Osteocyte (in vitro differentiated cells): ENCODE data around the gene RAC3. TPM values are rescaled to one million over a fixed set of nuclear protein-coding genes. Genes with fewer than 3 reads are reported as not detected.

Experiments used
- DNase-seq: peaks from one replicate; pipeline ENCODE4 v3.0.0; 2021; ENCODE audit warnings: mixed read lengths; ENCODE audit not compliant: unreplicated experiment; ENCODE audit errors: extremely low spot score
- H3K27ac Mint-ChIP-seq: one replicate; pipeline ENCODE4 v1.8.0; 2021; ENCODE audit warnings: mild to moderate bottlenecking, mixed read lengths; ENCODE audit not compliant: unreplicated experiment
- H3K27me3 Mint-ChIP-seq: one replicate; pipeline ENCODE4 v1.8.0; 2021; ENCODE audit warnings: mixed read lengths; ENCODE audit not compliant: unreplicated experiment
- H3K36me3 Mint-ChIP-seq: one replicate; pipeline ENCODE4 v1.8.0; 2021; ENCODE audit warnings: mixed read lengths; ENCODE audit not compliant: unreplicated experiment
- H3K4me1 Mint-ChIP-seq: one replicate; pipeline ENCODE4 v1.8.0; 2021; ENCODE audit warnings: mixed read lengths; ENCODE audit not compliant: unreplicated experiment
- H3K4me3 Mint-ChIP-seq: one replicate; pipeline ENCODE4 v1.8.0; 2021; ENCODE audit warnings: mild to moderate bottlenecking, moderate library complexity, mixed read lengths; ENCODE audit not compliant: unreplicated experiment
- H3K9me3 Mint-ChIP-seq: one replicate; pipeline ENCODE4 v1.8.0; 2021; ENCODE audit warnings: mixed read lengths; ENCODE audit not compliant: unreplicated experiment
- total RNA-seq: library from RNA; stranded (reverse); gene quantifications from 2 replicates; pipeline ENCODE4 v1.2.1, GENCODE V29; 2021
- TF ChIP-seq, protein P1 (sequence below): fragments of 200-600 bp; sonication (generic); IDR thresholded peaks from 2 replicates; pipeline ENCODE4 v1.5.0; 2021; ENCODE audit warnings: antibody characterized with exemption, mild to moderate bottlenecking, moderate library complexity

The RAC3 gene
- total RNA-seq, 1 donor from 2014 or later = 19.4 TPM

DNA sequence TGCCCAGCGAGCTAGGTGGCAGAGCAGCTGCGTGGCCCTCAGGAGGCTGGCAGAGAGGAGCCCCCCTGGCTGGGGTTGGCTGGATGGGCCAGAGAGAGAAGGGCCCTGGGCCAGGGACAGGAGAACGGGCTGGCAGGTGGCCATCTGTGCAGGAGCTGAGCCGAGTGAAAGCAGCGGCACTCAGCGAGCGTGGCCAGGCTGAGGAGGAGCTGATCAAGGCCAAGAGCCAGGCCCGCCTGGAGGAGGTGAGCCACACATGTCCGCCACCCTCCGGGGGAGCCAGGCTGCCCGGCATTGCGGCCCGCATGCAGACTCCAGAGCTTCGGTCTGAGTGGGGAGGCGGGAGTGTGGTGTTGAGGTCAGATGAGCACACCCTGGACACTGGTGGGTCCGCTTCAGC lies 2.1 kb upstream of the RAC3 start:
- TF ChIP-seq, protein P1, sequence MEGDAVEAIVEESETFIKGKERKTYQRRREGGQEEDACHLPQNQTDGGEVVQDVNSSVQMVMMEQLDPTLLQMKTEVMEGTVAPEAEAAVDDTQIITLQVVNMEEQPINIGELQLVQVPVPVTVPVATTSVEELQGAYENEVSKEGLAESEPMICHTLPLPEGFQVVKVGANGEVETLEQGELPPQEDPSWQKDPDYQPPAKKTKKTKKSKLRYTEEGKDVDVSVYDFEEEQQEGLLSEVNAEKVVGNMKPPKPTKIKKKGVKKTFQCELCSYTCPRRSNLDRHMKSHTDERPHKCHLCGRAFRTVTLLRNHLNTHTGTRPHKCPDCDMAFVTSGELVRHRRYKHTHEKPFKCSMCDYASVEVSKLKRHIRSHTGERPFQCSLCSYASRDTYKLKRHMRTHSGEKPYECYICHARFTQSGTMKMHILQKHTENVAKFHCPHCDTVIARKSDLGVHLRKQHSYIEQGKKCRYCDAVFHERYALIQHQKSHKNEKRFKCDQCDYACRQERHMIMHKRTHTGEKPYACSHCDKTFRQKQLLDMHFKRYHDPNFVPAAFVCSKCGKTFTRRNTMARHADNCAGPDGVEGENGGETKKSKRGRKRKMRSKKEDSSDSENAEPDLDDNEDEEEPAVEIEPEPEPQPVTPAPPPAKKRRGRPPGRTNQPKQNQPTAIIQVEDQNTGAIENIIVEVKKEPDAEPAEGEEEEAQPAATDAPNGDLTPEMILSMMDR = no peak
- Mint-ChIP-seq H3K4me3 (peak overlapping the region; percentile 55), H3K4me1 (peaks cover 15% of the 10 kb centered on the region), H3K36me3 (no peaks in the 10 kb centered on the region), H3K9me3 (no peaks in the 10 kb centered on the region), H3K27me3 (no peaks in the 10 kb centered on the region), H3K27ac (no peak overlapping the region)
- no peak for DNase-seq

DNA sequence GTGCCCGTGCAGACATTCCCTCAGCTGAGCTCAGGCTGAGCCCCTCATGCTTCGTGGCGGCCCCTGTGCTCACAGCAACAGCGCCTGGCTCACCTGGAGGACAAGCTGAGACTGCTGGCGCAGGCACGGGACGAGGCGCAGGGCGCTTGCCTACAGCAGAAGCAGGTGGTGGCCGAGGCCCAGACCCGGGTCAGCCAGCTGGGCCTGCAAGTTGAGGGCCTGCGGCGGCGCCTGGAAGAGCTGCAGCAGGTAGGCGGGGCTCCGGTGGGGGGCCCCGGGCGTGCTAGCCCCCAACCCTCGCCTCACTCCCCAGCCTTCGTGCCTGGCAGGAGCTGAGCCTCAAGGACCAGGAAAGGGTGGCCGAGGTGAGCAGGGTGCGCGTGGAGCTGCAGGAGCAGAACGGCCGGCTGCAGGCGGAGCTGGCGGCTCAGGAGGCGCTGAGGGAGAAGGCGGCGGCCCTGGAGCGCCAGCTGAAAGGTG lies 1.4 kb upstream of the RAC3 start:
- Mint-ChIP-seq H3K27ac (no peak overlapping the region), H3K4me3 (no peak overlapping the region), H3K9me3 (no peaks in the 10 kb centered on the region), H3K36me3 (no peaks in the 10 kb centered on the region), H3K27me3 (no peaks in the 10 kb centered on the region), H3K4me1 (peaks cover 15% of the 10 kb centered on the region)
- TF ChIP-seq, protein P1 = no peak
- DNase-seq = no peak

DNA sequence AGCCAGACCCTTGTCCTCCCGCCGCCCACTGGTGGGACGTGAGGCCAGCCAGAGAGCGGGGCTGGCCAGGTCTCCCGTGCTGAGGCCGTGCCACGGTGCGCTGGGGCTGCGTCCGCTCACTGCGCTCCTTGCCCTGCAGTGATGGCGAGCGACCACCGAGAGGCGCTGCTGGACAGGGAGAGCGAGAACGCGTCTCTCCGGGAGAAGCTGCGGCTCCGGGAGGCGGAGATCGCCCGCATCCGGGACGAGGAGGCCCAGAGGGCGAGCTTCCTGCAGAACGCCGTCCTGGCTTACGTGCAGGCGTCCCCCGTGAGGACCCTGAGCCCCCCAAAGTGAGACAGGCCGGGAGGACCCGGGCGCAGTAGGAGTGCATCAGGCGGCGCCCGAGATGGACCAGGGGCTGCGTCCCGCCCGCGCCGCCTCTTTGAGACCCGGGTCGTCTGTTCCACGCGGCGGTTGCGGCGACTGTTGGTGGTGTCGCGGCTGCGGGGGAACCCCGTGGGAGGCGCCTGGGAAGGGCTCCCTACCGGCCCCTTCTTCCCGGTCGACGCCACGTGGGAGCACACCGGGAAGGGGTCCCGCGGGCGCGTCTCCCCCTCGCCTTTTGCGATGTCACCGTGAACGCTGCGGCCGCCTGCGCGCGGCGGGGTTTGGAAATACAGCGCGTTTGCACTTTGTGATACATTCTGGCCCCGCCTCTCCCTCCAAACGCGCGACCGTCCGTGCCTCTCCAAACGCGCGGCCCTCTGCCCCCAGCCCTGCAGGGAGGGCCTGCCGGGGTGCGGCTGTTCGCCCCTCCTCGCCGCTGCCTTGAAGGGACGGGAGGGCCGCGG lies 792 bp upstream of the RAC3 start:
- peak overlapping the region; percentile 81 for H3K4me3 Mint-ChIP-seq
- TF ChIP-seq, protein P1 = peak; percentile 93
- H3K9me3 Mint-ChIP-seq = no peaks in the 10 kb centered on the region
- peak; percentile 95 for DNase-seq
- peak overlapping the region; percentile 44 for H3K27ac Mint-ChIP-seq
- H3K36me3 Mint-ChIP-seq = no peaks in the 10 kb centered on the region
- peaks cover 13% of the 10 kb centered on the region for H3K4me1 Mint-ChIP-seq
- no peaks in the 10 kb centered on the region for H3K27me3 Mint-ChIP-seq

DNA sequence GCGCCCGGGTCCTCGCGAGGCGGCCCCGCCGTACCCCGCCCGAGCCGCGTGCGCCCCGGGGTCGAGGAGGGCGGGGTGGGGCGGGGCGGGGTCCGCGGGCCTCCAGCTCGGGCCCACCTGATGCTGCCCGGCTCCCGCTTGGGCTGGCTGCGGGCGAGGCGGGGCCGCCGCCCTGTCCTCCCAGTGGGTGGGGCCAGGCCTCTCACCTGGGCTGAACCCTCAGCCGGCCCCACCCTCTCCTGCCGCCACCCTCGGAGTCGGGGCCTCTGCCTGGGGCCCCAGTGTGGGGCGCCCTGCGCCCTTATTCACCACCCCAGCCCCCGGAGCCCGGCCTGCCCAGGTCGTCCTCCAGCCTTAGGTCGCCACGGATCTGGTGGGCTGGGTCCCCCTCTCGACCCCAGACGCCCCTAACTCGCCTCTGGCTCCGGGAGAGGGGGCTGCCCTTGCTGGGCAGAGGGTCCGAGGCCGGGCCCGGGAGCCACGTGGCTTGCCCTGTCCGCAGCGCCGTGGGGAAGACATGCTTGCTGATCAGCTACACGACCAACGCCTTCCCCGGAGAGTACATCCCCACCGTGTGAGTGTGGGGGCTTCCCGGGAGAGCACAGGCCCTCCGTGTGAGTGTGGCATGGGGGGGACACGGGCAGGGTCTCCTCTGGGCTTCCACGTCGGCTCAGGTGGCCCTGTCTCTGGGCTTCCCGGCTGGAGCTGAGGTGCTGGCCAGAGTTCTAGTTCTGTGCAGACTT lies 578 bp downstream of the RAC3 start:
- Mint-ChIP-seq H3K27ac (no peak overlapping the region), H3K9me3 (no peaks in the 10 kb centered on the region), H3K4me1 (peaks cover 18% of the 10 kb centered on the region), H3K27me3 (no peaks in the 10 kb centered on the region), H3K4me3 (peak overlapping the region; percentile 56), H3K36me3 (no peaks in the 10 kb centered on the region)
- DNase-seq = no peak
- TF ChIP-seq, protein P1 = no peak
